Activated CD4-positive, alpha-beta T cell treated with anti-CD3 and anti-CD28 coated beads, Interleukin-2, amount 50 U/mL, for 24 hours (primary cell): ENCODE results near the gene EPN2.

Source experiments
- DNase-seq, 2 donors: peaks; one replicate each; pipeline ENCODE4 v3.0.0-alpha.2; 2020; ENCODE audit warnings: low read depth in 1 of 2, low spot score in 1 of 2

Gene EPN2

DNA sequence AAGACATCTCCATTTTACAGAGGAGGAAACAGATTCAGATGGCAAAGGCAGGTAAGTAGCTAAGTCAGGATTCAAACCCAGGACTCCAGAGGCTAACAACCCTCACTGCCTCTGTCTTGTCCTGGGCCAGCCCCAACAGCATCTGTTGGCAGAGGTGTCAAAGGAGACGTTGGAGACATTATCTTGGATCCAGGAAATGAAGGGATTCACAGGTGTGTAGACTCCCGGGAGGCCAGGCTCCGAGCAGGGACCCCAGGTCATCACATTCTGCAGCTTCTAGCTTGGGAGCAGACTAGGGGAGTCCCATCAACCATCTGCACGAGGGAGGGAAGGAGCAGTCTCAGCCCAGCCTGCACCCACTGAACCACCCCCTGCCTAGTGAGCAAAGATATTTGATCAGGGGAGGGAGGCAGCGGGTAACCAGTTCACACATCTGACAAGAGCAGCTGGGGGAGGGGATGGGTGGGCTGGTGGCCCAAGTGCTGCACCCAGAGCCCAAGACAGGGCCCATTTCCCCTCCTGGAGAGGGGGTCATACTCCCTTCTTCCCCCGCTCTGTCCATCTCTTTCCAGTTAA is 126.4 kb downstream of the EPN2 start:
- no peak for DNase-seq

DNA sequence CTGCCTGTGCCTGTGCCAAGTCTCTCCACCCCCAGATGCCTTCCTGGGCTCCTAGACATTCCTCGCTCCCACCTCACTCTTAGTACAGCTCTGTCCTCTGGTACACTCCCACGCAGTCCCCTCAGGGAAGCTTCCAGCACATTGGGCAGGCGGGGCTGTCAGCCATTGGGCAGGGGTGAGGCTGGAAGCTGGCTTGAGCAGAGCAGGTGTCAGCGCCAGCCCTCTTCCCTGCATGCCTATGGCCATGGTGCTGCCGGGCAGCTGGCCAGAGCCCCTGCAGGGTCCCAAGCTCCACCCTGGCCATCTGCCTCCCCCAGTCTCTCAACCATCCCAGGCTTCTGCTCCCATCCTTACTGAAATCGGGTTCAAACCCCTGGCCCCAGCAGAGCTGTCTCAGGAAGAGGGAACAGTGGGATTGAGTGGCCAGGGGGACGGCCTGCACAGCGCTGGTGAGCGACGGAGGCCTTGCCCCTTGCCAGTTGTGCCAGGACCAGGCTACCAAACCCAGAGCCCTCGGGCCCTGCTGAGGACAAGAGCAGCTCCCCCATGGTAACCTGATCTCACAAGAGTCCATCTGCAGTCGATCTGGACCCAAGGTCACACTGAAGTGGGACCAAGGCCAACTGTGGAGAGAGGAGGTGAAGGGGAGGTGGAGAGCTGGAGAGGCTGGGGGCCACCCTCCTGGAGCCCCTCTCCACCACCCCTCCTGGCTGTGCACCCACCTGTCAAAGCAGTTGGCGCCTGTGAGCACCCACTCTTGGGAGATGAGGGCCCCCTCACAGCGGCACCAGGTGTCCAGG is 127.7 kb downstream of the EPN2 start:
- DNase-seq, result no peak

DNA sequence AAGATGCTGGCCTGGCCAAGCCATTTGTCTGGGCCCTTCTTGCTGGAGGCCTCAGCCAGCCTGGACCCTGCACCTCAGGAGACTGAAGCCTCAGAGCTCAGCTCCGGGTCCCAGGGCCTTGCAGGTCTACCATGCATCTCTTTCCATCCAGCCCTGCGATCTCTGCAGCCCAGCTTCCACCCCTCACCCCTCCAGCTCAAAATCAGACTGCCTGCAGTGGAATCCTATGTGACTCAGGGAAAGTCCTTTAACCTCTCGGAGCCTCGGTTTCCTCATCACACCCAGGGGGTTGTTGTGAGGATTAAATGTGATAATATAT is 128.3 kb downstream of the EPN2 start:
- no peak for DNase-seq

DNA sequence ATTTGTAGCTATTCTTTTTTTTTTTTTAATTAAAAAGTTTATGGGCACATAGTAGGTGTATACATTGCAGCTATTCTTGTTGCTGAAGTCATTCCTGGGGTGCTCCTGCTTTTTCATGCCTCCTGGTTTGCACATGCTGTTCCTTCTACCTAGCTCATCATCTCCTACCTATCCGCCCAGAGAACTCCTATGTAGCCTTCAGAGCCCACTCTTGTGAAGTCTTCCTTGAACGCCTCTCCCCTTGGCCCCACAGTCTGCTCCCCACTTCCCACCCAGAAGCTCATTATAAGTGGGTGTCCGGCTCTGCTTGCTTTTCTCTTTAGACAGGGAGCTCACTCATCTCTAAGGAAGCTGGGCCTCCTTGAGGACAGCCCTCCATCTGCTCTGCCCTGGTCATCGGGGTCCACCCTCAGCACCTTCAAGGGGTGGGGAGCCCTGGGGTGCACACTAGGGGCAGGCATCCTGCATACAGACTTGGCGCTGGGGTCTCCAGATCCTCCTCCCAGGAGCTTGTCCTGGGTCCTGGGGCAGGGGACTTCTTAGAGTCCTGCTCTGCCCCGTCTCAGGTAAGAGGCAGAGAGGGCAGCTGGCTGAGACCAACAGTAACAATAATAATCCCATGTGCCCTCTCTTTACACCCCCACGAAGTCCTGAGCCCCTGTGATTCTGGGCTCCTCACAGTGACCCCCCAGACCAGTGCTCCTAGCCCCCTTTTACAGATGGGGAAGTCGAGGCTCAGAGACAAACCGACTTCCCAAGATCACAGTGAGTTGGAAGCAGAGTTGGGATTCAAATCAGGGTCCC is 128.9 kb downstream of the EPN2 start:
- DNase-seq, result no peak

DNA sequence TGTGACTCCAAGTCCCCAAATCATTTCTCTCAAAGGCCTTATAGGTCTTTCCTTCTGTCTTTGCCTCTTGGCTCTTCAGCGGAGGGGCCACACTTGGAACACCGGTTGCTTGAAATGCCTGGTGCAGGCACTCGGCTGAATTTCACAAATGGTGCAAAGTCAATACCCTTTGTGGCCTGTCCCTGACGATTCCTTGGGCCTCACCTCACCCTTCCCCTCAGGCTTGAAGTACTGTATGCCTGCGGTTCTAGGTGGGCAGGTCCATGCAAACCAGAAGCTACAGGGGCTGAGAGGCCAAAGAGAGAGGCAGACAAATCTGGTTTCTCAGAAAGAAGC is 129.4 kb downstream of the EPN2 start:
- no peak for DNase-seq

DNA sequence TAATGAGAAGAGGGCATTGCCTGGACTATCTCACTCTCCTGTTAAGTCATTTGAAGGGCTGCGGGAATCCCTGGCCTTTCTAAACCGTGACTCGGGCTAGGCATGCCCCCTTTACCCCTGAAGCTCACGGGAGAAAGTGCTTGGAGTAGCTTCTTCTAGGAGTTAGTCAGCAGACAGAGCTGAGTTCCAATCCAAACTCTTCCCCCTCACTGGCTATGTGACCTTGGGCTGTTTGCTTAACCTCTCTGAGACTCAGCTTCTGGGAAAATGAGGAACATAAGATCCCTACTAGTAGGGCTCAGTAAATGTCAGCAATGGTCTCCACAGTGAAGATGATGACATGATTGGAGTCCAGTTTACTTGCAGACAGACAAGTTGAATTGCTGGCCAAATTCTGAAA is 131.1 kb downstream of the EPN2 start:
- no peak for DNase-seq

DNA sequence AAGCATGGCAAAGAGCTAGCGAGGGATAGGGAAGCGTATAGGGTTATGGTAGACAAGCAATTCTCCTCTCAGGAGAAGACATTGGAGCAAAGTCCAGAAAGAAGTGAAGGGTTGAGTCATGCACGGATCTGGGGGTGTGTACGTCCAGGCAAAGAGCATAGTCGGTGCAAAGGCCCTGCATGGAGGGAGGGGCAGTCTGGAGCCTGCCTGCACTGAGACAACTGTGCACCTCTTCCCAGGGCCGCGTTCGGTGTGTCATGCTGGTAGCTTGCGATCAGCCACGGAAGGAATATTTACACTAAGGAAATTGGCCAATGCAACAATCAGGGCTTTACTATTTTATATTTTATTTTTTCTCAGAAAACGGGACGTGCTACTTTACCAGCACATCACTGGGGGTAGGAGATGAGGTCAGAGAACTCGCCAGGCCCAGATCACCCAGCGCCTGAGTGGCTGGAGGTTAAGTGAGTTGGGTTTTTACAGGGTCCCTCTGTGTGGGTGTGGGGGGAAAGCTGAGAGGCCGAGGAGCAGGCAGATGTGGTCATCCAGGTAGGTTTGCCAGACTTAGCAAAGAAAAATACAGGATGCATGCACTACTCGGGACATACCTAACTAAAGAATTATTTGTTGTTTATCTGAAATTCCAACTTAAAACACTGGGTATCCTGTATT is 132.1 kb downstream of the EPN2 start:
- DNase-seq, result no peak

DNA sequence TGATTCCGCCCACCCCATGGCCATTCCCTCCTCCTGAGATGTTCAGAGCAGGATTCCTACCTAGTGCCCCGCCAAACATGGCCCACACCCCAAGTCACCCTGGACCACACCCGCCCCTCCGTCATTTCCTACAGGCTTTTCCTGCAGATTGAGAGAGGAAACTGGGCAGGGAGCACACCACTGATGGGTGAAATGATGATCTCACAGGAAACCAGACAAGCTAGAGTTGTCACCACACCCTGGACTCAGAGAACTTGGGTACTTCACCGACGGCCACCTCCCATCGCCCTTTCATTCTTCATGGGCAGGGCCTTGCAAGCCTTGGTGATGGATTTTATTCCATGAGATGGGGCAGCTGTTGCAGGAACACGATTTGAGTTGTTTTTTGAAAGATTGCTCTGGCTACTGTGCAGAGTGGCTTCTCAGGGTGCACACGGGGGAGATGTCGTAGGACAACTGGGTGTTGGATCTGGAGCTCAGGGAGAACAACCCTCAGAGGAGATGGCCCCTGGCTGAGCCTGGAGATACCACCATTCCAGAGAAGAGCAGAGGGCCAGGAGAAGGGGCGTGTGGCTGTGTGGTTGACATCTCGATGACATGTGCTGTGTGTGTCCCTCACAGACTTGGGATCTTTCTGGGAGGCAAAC is 132.8 kb downstream of the EPN2 start:
- DNase-seq, result no peak

DNA sequence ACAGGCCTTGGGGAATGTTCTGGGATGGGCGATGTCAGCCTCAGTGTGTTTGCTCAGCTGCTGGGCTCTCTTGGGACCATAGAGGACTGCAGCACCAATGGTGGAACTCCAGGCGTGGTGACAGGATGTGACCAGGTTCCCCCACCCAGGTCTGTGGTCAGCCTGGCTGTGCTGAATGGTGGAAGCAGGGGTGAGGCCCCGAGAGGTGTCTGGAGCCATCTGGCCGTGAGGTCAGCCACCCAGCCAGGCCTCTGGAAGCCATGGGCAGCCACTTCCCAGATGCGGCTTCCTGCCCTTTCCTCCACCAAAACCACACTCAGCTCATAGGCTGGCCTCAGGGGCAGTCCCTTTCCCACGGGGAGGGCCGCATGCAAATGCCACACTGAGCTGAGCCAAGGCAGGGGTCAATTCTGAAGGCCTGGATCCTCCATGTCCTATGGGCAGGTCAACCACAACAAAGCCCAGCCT is 133.4 kb downstream of the EPN2 start:
- no peak for DNase-seq

DNA sequence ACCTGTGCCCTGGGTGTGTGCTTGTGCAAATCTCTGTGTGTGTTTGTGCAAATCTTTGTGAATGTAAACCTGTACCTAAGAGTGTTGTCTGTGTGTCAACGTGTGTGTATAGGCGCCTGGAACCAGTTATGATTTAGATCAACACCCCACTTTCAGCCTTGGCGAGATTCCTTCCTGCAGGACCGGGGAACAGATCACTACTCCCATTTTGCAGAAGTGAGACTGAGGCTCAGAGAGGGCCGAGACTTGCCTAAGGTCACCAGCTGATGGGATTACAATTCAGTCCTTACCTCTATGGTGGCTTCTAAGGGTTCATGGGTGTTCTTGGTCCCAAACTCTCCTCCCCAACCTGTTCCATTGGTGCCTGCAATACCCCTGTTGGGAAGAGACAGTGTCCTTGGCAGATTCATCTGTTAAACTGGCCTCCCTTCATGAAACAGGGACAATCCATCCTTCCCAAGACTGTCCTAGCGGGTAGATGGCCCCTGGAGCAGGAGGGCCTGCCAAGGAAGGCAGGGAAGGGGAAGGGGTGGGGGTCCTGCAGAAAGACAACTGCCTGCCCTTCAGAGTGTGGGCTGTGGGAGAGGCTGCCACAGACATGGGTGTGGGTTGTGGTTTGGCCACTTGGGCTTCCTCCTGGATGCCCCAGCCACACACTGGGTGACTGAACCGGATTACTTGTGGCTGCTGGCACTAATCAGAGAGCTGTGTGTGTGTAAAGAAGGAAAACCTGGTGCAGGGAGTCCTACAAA is 134.3 kb downstream of the EPN2 start:
- no peak for DNase-seq

DNA sequence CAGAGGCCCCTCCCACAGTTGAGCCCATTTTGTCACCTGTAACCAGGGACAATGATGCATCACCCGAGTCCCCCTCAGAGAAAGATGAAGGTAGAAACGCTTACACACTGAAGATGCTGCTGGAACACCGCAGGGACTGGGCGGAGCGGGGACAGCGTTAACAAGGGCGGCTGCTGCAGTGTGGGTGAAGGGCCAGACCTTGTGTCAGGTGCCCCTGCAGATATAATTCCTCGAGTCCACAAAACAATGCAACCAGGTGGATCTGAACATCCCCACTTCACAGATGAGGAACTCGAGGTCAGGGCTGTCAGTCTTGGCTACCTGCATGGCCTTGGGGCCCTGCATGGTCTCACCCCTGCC is 134.8 kb downstream of the EPN2 start:
- no peak for DNase-seq

DNA sequence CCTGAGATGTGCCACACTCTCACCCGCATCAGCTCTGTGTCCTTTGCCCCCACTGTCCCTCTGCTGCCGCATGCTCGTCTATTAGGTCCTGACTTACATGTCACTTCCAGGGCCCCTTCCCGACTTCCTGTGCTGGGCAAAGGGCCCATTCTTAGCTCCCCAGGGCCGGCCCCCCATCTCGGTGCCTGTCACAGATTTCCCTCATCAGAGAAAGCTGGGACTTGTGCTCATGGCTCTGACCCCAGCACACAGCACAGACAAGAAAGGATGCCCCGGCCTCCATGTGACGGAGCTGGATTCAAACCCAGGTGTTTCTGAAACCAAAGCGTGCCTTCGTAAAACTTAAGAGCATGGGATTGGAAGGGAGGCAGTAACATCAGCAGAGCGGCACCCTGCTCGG is 135.3 kb downstream of the EPN2 start:
- DNase-seq, result no peak

DNA sequence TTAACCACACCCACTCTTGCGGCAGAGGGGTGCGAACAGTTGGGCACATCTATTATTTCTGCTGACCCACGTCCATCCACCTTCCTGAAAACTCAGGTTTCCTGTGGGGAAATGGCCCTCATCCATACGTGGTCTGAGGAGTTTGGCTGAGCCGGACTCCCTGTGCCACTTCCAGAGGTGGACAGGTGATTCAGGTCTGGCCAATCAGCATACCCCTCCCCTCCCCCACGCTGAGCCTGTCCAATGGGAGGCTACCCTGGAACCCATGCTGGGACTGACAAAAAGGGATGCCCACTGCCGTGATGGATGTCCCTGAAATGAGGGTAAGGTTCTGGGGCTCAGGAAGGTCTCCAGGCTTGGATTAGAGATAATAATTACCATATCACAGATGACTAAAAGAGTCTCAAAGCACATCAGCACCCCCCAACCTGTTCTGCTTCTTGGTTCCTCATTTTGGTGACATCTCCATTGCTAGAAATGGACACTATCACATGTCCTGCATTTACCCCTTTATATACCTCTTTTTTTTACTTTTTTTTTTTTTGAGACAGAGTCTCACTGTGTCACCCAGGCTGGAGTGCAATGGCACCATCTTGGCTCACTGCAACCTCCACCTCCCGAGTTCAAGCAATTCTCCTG is 135.8 kb downstream of the EPN2 start:
- no peak for DNase-seq

DNA sequence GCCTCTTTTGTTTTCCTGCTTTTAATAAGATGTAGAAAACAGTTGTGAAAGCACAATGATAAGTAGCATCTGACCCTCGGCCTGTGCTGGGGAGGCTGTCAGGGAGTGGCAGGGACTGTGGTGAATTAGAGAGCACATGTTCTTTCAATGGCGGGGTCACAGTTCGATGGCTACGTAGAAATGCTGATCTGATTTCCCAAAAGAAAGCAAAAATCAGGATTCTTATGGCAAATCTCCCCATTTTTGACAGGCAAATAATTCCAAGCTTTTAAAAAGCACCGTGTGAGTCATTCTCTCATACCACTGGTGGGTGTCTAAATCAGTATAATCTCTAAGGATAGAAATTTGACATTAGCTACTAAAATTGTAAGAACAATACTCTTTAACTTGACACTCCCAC is 137.0 kb downstream of the EPN2 start:
- DNase-seq, result no peak

DNA sequence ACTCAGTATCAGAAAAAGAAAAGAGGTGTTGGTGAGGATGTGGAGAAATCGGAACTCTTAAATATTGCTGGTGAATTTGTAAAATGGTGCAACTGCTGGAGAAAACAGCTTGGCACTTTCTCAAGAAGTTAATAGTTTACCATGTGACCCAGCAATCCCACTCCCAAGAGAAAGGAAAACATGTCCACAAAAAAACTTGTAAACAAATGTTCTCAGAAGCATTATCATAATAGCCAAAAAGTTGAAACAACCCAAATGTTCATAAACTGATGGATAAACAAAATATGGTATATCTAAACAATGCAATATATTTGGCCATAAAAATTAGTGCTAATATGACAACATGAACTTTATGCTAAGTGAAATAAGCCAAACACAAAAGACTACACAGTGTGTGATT is 138.6 kb downstream of the EPN2 start:
- DNase-seq, result no peak

DNA sequence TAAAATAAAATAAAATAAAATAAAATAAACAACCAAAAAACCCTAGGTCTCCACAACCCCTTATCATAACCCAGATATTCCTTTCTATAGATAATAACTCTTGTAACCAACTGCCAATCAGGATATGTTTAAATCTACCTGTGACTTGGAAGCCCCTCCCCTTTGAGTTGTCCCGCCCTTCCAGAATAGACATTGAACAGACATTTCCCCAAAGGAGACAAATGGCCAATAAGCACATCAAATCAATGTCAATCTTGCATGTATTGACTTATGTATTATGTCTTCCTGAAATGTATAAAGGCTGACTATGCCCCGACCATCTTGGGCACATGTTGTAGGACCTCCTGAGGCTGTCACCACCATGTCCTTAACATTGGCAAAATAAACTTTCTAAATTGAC is 139.6 kb downstream of the EPN2 start:
- no peak for DNase-seq

DNA sequence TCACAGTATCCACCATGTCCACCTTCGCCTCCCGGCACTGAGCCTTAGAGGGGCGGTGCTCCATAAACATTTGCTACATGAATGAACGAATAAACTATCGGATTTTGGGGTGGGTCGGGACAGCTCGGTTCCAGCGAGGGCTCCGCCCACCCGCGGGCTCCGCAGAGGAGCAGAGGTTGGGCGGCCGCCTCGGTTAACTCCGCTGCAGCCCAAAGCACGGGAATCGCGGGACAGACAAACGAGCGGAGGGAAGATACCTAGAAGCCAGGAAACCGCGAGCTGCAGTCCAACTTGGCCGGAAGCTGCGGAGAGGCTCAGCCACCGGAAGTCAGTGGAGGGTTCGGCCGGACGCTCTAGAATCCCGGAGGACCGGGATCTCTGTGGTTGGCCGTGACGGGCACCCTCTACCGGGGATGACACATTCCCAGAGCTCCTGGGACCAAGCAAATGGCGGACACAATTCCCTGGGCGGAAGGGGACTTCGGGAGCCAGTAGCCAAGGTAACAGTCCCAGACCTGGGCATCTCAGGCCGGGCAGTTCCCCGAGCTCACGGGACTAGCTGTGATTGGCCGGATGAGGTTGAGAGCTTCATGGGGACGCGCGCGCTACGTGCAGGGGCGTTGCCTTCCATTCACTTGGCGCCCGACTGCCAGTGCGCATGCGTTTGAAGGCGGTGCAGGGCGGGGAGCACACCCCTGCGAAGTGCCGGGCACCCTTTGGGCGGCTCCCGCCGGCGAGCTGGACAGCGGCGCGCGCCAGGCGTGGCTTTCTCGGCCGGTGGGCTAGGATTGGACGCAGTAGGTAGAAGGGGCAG is 140.6 kb downstream of the EPN2 start:
- peak; percentile 87 to 92 for DNase-seq

DNA sequence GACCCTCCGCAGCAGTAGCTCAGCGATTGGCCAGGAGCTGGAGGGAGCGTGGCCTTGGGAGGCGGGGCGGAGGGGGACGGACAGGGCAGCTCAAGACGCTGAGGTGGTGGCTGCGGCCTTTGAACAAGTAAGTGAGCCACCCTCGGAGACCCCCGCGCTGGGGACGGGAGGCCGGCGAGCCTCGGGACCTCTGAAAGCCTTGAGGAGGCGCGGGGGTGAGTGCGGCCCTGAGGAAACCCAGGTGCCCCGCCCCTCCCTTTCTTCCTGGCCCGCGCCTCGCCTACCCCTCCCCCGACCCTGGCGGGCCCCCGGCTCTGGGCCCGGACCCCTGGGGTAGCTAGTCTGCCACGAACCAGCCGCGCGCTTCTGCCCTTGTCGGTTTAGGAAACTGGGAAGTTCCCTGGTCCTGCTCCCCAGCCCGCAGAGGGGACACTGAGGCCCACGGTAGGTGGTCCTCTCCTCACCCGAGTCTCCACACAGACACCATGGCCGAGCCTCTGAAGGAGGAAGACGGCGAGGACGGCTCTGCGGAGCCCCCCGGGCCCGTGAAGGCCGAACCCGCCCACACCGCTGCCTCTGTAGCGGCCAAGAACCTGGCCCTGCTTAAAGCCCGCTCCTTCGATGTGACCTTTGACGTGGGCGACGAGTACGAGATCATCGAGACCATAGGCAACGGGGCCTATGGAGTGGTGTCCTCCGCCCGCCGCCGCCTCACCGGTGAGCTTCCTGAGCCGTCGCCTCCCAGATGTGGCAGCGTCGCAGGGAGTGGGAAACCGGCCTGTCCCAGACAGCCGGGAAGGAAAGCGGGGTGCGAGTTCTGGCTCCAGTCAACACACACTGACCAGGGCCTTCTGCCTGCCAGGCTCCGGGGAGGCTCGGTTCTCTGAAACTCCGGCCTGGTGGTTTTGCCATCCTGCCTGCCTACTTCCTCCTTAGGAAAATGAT is 141.5 kb downstream of the EPN2 start, which contains the start of gene MAPK7:
Gene MAPK7 (plus strand): TSS at position 83 of the 945 bp plus-strand sequence. CDS start 403 bp downstream, at position 486.
- DNase-seq, result no peak
